Neural cell (in vitro differentiated cells): ENCODE measurements around the gene SKI. TPM values are rescaled to one million over a fixed set of nuclear protein-coding genes. Genes with fewer than 3 reads are reported as not detected.

Experiments
- H2AFZ ChIP-seq: fragments of 200-600, 300-800 bp; sonication (generic), shearing (Covaris generic); 2 replicates; pipeline ENCODE4 v1.6.0; 2014; ENCODE audit warnings: low read depth, mild to moderate bottlenecking, antibody characterized with exemption, low read length, moderate library complexity
- H3F3A ChIP-seq: fragments of 200-600 bp; shearing (Covaris generic); 2 replicates; pipeline ENCODE4 v1.6.1; 2016; ENCODE audit warnings: mild to moderate bottlenecking, moderate library complexity, mixed read lengths, antibody characterized with exemption, low read length; ENCODE audit not compliant: insufficient read depth, poor library complexity, severe bottlenecking
- H3K27ac ChIP-seq: fragments of 200-600, 300-800 bp; sonication (generic), shearing (Covaris generic); 2 replicates; pipeline ENCODE4 v1.5.1; 2014; ENCODE audit warnings: mild to moderate bottlenecking, low read length, moderate library complexity
- H3K27me3 ChIP-seq: fragments of 300-800, 200-600 bp; sonication (generic), shearing (Covaris generic); 2 replicates; pipeline ENCODE4 v1.6.0; 2014; ENCODE audit warnings: mild to moderate bottlenecking, low read depth, low read length, moderate library complexity; ENCODE audit not compliant: insufficient read depth
- H3K36me3 ChIP-seq: fragments of 300-800, 200-600 bp; sonication (generic), shearing (Covaris generic); 2 replicates; pipeline ENCODE4 v1.5.1; 2014; ENCODE audit warnings: mild to moderate bottlenecking, antibody characterized with exemption, low read length, moderate library complexity; ENCODE audit not compliant: insufficient read depth
- H3K4me2 ChIP-seq: fragments of 300-800, 200-600 bp; sonication (generic), shearing (Covaris generic); 2 replicates; pipeline ENCODE4 v1.6.0; 2014; ENCODE audit warnings: mild to moderate bottlenecking, low read length
- H3K4me3 ChIP-seq: fragments of 300-800, 200-600 bp; sonication (generic), shearing (Covaris generic); 2 replicates; pipeline ENCODE4 v1.5.1; 2014; ENCODE audit warnings: mild to moderate bottlenecking, low read length, moderate library complexity
- H3K79me2 ChIP-seq: fragments of 200-600 bp; shearing (Covaris generic); replicated peaks from 2 replicates; pipeline ENCODE4 v1.6.0; 2014; ENCODE audit warnings: mild to moderate bottlenecking, low read length, moderate library complexity; ENCODE audit not compliant: insufficient read depth
- H3K9ac ChIP-seq: fragments of 300-800, 200-600 bp; sonication (generic), shearing (Covaris generic); 2 replicates; pipeline ENCODE4 v1.6.1; 2016; ENCODE audit warnings: mild to moderate bottlenecking, low read length, mixed read lengths
- H3K9me2 ChIP-seq: fragments of 200-600 bp; shearing (Covaris generic); 2 replicates; pipeline ENCODE4 v1.6.1; 2016; ENCODE audit warnings: mild to moderate bottlenecking, low read length, mixed read lengths; ENCODE audit not compliant: insufficient read depth
- H3K9me3 ChIP-seq: fragments of 200-600, 300-800 bp; sonication (generic), shearing (Covaris generic); 2 replicates; pipeline ENCODE4 v1.6.1; 2016; ENCODE audit warnings: mild to moderate bottlenecking, mixed run types, low read length, moderate library complexity, mixed read lengths
- H4K20me1 ChIP-seq: fragments of 200-600 bp; shearing (Covaris generic); 2 replicates; pipeline ENCODE4 v1.6.1; 2016; ENCODE audit warnings: mild to moderate bottlenecking, mixed run types; ENCODE audit not compliant: insufficient read depth
- CTCF ChIP-seq: fragments of 450-650 bp; IDR thresholded peaks from 2 replicates; pipeline ENCODE4 v1.5.1; 2014; ENCODE audit warnings: antibody characterized with exemption, mild to moderate bottlenecking, moderate library complexity; ENCODE audit not compliant: poor library complexity, severe bottlenecking
- EP300 ChIP-seq: fragments of 450-650 bp; conservative IDR thresholded peaks from 2 replicates; pipeline ENCODE4 v1.6.1; 2014; ENCODE audit warnings: antibody characterized with exemption, mild to moderate bottlenecking, moderate library complexity; ENCODE audit not compliant: poor library complexity, severe bottlenecking
- EZH2 ChIP-seq: fragments of 200-600, 300-800 bp; shearing (Covaris generic), sonication (generic); IDR thresholded peaks from 2 replicates; pipeline ENCODE4 v1.6.1; 2014; ENCODE audit warnings: antibody characterized with exemption, low read length, borderline replicate concordance, mild to moderate bottlenecking; ENCODE audit not compliant: insufficient read depth, poor library complexity, severe bottlenecking
- MXI1 ChIP-seq: fragments of 450-650 bp; conservative IDR thresholded peaks from 2 replicates; pipeline ENCODE4 v1.6.1; 2014; ENCODE audit warnings: antibody characterized with exemption, mild to moderate bottlenecking; ENCODE audit not compliant: poor library complexity, severe bottlenecking
- POLR2AphosphoS5 ChIP-seq: IDR thresholded peaks from 2 replicates; pipeline ENCODE4 v1.6.1; 2012
- RAD21 ChIP-seq: fragments of 450-650 bp; conservative IDR thresholded peaks from 2 replicates; pipeline ENCODE4 v1.6.1; 2014; ENCODE audit warnings: antibody characterized with exemption, mild to moderate bottlenecking, moderate library complexity
- REST ChIP-seq: IDR thresholded peaks from 2 replicates; pipeline ENCODE4 v1.6.1; 2012; ENCODE audit warnings: borderline replicate concordance
- SMC3 ChIP-seq: fragments of 450-650 bp; conservative IDR thresholded peaks from 2 replicates; pipeline ENCODE4 v1.6.1; 2014; ENCODE audit warnings: antibody characterized with exemption, mild to moderate bottlenecking, moderate library complexity; ENCODE audit not compliant: poor library complexity
- TAF1 ChIP-seq: IDR thresholded peaks from 2 replicates; pipeline ENCODE4 v1.6.1; 2012; ENCODE audit warnings: low read depth
- polyA plus RNA-seq: library from polyadenylated mRNA; depleted of rRNA; stranded (reverse); fragments of >200 nt; gene quantifications from 2 replicates; pipeline ENCODE4 v1.2.3, GENCODE V29; 2014

Gene SKI
- polyA plus RNA-seq, 1 donor from 2014 or later: 4.1 TPM

GRCh38 chr1:2201062-2201461 lies 27.1 kb upstream of the SKI start:
- no peaks in the 10 kb centered on the region for H3K36me3 ChIP-seq
- H3K9me3 ChIP-seq: no peaks in the 10 kb centered on the region
- no peaks in the 10 kb centered on the region for H3K27me3 ChIP-seq
- no peaks in the 10 kb centered on the region for H3F3A ChIP-seq
- H2AFZ ChIP-seq: no peak overlapping the region
- no peak overlapping the region for H3K27ac ChIP-seq
- H3K4me2 ChIP-seq: no peak overlapping the region
- no peaks in the 10 kb centered on the region for H3K9me2 ChIP-seq
- no peak overlapping the region for H3K4me3 ChIP-seq
- H4K20me1 ChIP-seq: no peaks in the 10 kb centered on the region
- TF ChIP-seq SMC3: no peak
- TF ChIP-seq REST: no peak
- no peak for TF ChIP-seq TAF1
- TF ChIP-seq POLR2AphosphoS5: no peak
- TF ChIP-seq EP300: no peak
- TF ChIP-seq CTCF: no peak
- no peak for TF ChIP-seq RAD21
- no peak for TF ChIP-seq MXI1
- no peak overlapping the region for H3K9ac ChIP-seq
- H3K79me2 ChIP-seq: no peaks in the 10 kb centered on the region

- no peak overlapping the region for H3K27ac ChIP-seq
- H4K20me1 ChIP-seq: no peaks in the 10 kb centered on the region
- H3F3A ChIP-seq: no peaks in the 10 kb centered on the region
- no peak overlapping the region for H3K9ac ChIP-seq
- H3K4me2 ChIP-seq: no peak overlapping the region
- no peaks in the 10 kb centered on the region for H3K9me3 ChIP-seq
- no peak overlapping the region for H2AFZ ChIP-seq
- H3K36me3 ChIP-seq: no peaks in the 10 kb centered on the region
- H3K79me2 ChIP-seq: no peaks in the 10 kb centered on the region
- H3K27me3 ChIP-seq: no peaks in the 10 kb centered on the region
- H3K4me3 ChIP-seq: no peak overlapping the region
- no peak for TF ChIP-seq EP300
- no peak for TF ChIP-seq REST
- no peak for TF ChIP-seq CTCF
- no peak for TF ChIP-seq POLR2AphosphoS5
- no peak for TF ChIP-seq EZH2
- no peak for TF ChIP-seq SMC3
- TF ChIP-seq MXI1: no peak
- TF ChIP-seq RAD21: no peak
- no peak for TF ChIP-seq TAF1
- no peaks in the 10 kb centered on the region for H3K9me2 ChIP-seq
Measured at GRCh38 chr1:2202008-2202575, 26.0 kb upstream of the SKI start.
